HG03095 (cell line): ENCODE data around the gene RIPK4.
"Not testable (repeated sequence)": the region's sequence is repeated elsewhere in the genome, so short reads cannot be mapped to it uniquely, and the experiment has no call there.

Experiments used
- ATAC-seq: cut with Tn5 transposase; IDR thresholded peaks from one replicate; pipeline ENCODE4 v1.9.1; 2021; ENCODE audit warnings: moderate library complexity; ENCODE audit not compliant: unreplicated experiment

RIPK4 gene

GRCh38 chr21:41698071-41698470 lies 68.8 kb downstream of the RIPK4 start:
- no peak for ATAC-seq

- no peak for ATAC-seq
These were observed 71.3 kb downstream of the RIPK4 start for GRCh38 chr21:41695513-41695912.

- not testable (repeated sequence) for ATAC-seq
These were observed 72.8 kb downstream of the RIPK4 start for GRCh38 chr21:41694042-41694441.

GRCh38 chr21:41692185-41692565 lies 74.7 kb downstream of the RIPK4 start:
- ATAC-seq = no peak

DNA sequence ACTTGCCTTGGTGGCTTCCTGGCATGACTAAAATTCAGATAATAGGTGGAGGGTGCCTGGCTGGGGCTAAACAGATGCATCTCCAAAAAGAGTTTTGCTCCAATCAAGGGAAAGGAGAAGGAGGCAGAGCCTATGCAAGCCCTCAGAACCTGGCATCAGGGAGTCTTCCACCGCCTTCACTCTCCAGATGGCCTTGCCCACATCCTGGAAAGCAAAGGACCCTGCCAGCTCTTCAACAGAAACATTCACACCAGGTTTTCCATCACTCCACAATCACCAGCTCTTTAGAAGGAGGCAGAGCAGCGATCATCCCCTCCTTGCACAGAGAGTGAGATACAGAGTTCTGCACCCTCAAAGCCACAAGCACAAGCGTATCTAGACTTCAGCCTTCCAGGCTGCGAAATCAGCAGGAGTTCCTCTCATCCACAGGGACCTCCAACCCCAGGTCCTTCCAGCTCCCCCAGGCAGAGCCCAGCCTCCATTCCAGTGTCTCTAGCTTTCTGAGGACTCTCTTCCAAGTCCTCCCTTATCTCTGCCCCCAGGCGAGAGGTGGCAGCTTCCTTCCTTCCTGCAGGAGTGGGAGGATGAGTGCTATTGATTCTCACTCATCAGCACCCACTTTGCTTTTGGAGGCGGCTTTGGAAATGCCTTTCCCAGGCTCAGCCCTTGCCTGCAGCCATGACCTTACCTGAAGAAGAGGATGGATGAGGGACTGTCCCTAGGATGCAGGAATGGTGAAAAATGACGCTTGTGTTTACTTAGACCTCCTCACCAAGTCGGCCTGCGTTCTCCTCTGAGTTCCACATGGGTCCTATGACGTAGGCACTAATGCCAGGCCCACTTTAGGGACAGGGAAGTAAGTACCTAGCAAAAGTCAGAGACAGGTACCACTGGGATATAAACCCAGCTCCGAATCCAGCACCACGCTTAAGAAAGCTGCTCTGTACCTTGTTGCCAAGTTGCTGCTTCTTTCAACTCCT lies 75.4 kb downstream of the RIPK4 start:
- ATAC-seq = no peak
